Omental fat pad (tissue), 4 donors: ENCODE measurements around the gene ERC2. TPM values are rescaled to one million over a fixed set of nuclear protein-coding genes. Genes with fewer than 3 reads are reported as not detected.

ENCODE experiments used
- ATAC-seq: fragments of 150-250 bp; one replicate; pipeline ENCODE4 v1.9.1; 2016; ENCODE audit warnings: mild to moderate bottlenecking, moderate library complexity; ENCODE audit not compliant: low FRiP score
- DNase-seq: peaks from one replicate; pipeline ENCODE4 v3.0.0-alpha.2; 2019; ENCODE audit warnings: low spot score
- CTCF ChIP-seq, 3 donors: fragments of 450-650 bp; IDR thresholded peaks; one replicate each; pipeline ENCODE4 v1.5.1; 2016 to 2017; ENCODE audit warnings: antibody characterized with exemption in 3 of 3, mild to moderate bottlenecking in 3 of 3, moderate library complexity in 2 of 3
- total RNA-seq, 4 donors: library from RNA; depleted of rRNA; stranded (reverse); fragments of >200 nt; gene quantifications; one replicate each; pipeline ENCODE4 v1.1.0, GENCODE V29; 2016

Gene ERC2
- total RNA-seq, 4 donors from 2014 or later = 0.75 to 4.2 (median 2.3) TPM; not detected in 1

- no peak for DNase-seq
- TF ChIP-seq CTCF (IDR thresholded peaks at IDR 0.05) = no peak
- no peak for ATAC-seq
Measured at GRCh38 chr3:55690726-55691125, 777.5 kb downstream of the ERC2 start.

- DNase-seq (no peak), ATAC-seq (peak; percentile 44)
- TF ChIP-seq CTCF (IDR thresholded peaks at IDR 0.05) = no peak
Measured at GRCh38 chr3:55690177-55690576, 778.1 kb downstream of the ERC2 start.

GRCh38 chr3:55688154-55688553, 780.1 kb downstream of the ERC2 start:
- TF ChIP-seq CTCF (IDR thresholded peaks at IDR 0.05) = no peak
- DNase-seq (no peak), ATAC-seq (no peak)

- DNase-seq (no peak), ATAC-seq (no peak)
- no peak for TF ChIP-seq CTCF (IDR thresholded peaks at IDR 0.05)
Measured at GRCh38 chr3:55687526-55687925, 780.7 kb downstream of the ERC2 start.

- DNase-seq = no peak
- ATAC-seq = no peak
- no peak for TF ChIP-seq CTCF (IDR thresholded peaks at IDR 0.05)
Measured at GRCh38 chr3:55686426-55687254, 781.6 kb downstream of the ERC2 start.

- TF ChIP-seq CTCF (IDR thresholded peaks at IDR 0.05) = no peak
- DNase-seq (no peak), ATAC-seq (no peak)
Measured at GRCh38 chr3:55683666-55684270, 784.5 kb downstream of the ERC2 start.

GRCh38 chr3:55682461-55682860, 785.8 kb downstream of the ERC2 start:
- TF ChIP-seq CTCF (IDR thresholded peaks at IDR 0.05) = no peak
- ATAC-seq = no peak
- no peak for DNase-seq
